ENCODE data around the gene CNP.
A peak's percentile ranks its signal among the peaks of the same experiment; 100 is the strongest.
"Not testable (repeated sequence)": the region's sequence is repeated elsewhere in the genome, so short reads cannot be mapped to it uniquely, and the experiment has no call there.

The CNP gene

DNA sequence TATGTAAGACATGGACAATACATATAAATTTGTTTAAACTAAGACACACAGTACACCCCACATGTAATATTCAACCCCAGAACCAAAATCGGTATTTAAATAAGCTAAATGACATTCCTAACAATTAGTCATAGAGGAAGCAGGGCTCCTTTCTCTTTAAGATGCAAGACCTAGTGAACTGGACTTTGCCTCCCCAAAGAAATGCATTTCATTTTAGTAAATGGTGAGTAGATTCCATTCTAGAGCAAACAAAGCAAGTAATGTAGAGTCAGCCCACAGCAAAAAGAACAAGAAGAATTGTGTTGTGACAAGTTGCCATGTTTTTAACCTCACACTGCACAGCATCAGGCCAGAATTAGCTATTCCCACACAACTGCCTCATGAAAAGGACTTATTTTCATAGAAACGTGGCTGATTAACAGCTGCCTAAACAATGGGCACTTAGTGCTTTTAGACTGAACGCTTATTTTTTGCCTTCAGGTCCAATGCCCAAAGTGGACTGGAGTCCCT lies 36.3 kb downstream of the CNP start:
- peak in 5 of 56 donors; percentile 14 to 33 (median 19) for DNase-seq

- no peak for DNase-seq
Measured at GRCh38 chr17:42005166-42005565, 38.6 kb downstream of the CNP start.

GRCh38 chr17:42009170-42009569 lies 42.6 kb downstream of the CNP start:
- peak in 49 of 56 donors; percentile 6 to 84 (median 47) for DNase-seq

DNA sequence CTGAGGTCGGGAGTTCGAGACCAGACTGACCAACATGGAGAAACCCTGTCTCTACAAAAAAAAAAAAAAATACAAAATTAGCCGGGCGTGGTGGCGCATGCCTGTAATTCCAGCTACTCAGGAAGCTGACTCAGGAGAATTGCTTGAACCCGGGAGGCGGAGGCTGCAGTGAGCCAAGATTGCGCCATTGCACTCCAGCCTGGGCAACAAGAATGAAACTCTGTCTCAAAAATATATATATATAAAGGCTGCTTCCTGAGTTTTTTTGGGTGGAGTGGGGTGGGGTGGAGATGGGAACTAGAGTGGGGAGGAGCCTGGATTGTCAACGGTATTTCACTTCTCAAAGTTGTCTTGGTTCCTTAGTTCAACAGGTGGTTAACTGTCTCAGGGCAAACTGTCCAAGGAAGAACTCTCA lies 43.7 kb downstream of the CNP start:
- not testable (repeated sequence) for DNase-seq

GRCh38 chr17:42010898-42011516 lies 44.4 kb downstream of the CNP start:
- DNase-seq: peak in 4 of 56 donors; percentile 20 to 36 (median 31)

DNA sequence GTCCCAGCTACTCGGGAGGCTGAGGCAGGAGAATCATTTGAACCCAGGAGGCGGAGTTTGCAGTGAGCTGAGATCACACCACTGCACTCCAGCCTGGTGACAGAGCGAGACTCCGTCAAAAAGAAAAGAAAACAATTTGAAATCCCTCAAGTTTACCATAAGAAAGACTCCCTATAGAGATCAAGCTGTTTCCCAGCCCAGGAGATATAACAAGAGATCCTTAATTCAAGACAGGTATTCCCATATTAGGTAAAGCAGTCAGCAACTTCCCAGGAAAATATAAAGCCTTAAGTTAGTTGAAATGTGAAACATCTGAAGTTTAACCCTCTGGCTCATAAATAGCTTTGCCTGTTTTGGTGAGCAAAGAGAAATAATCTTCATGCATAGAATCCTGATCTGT lies 45.8 kb downstream of the CNP start:
- not testable (repeated sequence) for DNase-seq

DNA sequence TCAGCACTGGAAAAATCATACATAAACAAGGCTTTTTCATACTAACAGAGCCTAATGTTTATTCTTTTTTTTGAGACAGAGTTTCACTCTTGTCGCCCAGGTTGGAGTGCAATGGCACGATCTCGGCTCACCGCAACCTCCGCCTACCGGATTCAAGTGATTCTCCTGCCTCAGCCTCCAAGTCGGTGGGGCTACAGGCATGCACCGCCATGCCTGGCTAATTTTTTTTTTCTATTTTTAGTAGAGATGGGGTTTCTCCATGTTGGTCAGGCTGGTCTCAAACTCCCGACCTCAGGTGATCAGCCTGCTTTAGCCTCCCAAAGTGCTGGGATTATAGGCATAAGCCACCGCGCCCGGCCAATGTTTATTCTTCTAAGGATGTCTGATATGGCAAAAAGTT lies 47.1 kb downstream of the CNP start:
- DNase-seq: not testable (repeated sequence)

DNA sequence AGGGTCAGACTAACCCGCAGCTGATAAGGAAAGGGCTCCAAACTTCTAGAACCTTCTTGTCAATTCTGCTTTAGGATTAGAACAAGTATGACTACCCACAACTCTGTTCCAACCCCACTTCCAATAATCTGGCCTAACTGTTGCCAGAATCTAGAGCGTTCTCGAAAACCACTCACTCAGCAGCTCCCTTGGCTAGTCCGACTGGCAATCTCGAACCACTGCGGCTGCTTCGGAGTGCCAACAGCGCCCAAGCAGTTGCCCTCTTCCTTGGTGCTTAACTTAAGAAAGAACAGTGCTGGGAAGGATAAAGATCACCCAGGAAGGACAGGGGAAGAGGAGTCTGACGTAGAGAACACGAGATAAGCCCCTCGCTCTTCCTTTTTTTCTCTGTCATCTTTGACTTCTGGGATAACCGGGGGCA lies 49.8 kb downstream of the CNP start:
- peak in 13 of 56 donors; percentile 10 to 39 (median 27) for DNase-seq

GRCh38 chr17:42016941-42017865 lies 50.6 kb downstream of the CNP start, which contains the start of gene DNAJC7:
TSS of gene DNAJC7 (minus strand) at chr17:42017439. CDS start at chr17:42017416, 23 bp downstream.
- DNase-seq: peak; percentile 42 to 97 (median 88)

DNA sequence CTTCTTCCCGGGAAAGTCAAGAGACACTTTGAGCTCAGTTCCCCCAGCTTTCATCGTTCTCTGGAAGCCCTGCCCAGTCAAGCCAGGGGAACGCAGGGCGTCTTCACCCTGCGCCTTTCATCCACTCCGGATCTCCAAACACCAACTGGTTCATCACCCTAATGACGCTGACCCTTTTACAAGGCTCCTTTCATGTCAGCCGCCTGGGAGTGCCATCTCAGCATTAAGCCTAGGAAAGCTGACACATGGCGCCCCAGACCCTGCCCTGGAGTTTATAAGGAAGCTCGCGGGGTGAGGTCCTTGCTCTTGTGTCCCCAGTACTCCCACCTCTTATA lies 51.2 kb downstream of the CNP start:
- peak in 2 of 56 donors; percentile 46 to 62 for DNase-seq

DNA sequence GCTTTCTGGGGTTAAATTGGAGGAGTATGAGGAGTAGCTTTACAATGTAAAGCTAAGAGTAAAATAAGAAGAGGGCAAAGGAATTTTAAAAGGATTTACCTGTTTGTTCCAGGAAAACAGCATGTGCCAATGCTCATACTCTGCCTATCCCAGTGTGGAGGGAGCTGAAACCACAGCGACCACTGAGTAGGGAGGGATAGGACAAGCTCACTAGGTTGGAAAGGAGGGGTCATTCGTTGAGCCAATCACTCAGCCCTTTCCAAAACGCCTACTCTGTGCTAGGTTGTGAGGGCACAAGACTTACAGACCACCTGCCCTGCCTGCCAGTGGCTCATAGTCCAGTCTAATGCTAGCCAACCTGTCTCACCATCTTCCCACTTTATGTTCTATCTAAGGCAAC lies 51.7 kb downstream of the CNP start:
- no peak for DNase-seq

DNA sequence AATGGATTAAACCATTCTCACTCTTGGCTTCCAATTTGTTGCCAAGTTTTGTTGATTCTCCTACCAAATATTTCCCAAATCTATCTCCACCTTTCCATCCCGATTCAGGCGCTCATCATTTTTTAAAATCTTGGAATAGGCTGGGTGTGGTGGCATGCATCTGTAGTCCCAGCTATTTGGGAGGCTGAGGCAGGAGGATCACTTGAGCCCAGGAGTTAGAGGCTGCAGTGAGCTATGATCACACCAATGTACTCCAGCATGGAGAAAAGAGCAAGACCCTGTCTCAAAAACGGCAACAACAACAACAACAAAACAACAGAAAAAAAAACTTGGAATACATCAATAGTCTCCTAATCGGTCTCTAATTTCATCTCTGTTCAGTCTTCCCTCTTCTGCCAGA lies 52.4 kb downstream of the CNP start:
- no peak for DNase-seq

- DNase-seq: peak in 55 of 56 donors; percentile 45 to 93 (median 84)
Measured at GRCh38 chr17:42019509-42020404, 53.2 kb downstream of the CNP start, which contains the start of gene NKIRAS2. TSS of gene NKIRAS2 (plus strand) at chr17:42020090. CDS start at chr17:42021578, 1,488 bp downstream.

DNA sequence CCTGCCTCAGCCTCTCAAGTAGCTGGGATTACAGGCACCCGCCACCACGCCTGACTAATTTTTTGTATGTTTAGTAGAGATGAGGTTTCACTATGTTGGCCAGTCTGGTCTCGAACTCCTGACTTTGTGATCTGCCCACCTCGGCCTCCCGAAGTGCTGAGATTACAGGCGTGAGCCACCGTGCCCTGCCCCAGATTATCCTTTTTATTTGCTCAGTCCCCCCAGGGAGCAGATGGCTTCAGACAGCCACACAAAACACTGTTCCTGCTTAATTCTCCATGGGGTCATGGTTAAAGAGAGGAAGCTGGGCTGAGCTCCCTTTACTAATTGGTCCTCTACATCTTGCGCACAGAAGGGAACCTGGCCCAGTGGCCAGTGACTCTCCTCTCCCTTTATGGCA lies 54.2 kb downstream of the CNP start:
- DNase-seq: not testable (repeated sequence)

GRCh38 chr17:42023524-42024349 lies 57.1 kb downstream of the CNP start:
- peak in 10 of 56 donors; percentile 6 to 24 (median 10) for DNase-seq

- no peak for DNase-seq
Measured at GRCh38 chr17:42025191-42025579, 58.6 kb downstream of the CNP start.

DNA sequence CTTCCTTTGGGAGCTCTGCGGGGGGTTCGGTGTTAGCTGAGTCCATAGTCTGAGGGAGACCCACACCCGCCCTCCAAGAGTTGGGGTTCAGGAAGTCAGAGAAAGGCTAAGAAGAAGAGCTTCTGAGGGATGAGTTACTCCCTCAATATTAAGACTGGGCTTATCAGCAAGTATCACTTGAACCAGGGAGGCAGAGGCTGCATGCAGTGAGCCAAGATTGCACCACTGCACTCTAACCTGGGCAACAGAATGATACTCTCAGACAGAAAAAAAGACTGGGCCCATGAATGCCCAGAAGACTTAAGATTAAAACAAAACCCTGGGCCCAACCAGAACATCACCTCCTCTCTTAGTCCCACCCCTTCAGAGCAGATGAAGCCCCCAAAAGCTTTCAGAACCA lies 59.3 kb downstream of the CNP start:
- no peak for DNase-seq

GRCh38 chr17:42026857-42027589 lies 60.4 kb downstream of the CNP start:
- no peak for DNase-seq

Data from amygdala (tissue), 56 donors.